C4-2B (cell line): ENCODE measurements around the gene FHIT.

Experiments
- ZFX ChIP-seq: fragments of 450-650 bp; IDR thresholded peaks from 2 replicates; pipeline ENCODE4 v1.6.1; 2017
- TF ChIP-seq, protein P1 (sequence below): fragments of 450-650 bp; conservative IDR thresholded peaks from 2 replicates; pipeline ENCODE4 v1.5.1; 2017; ENCODE audit warnings: mild to moderate bottlenecking

DNA sequence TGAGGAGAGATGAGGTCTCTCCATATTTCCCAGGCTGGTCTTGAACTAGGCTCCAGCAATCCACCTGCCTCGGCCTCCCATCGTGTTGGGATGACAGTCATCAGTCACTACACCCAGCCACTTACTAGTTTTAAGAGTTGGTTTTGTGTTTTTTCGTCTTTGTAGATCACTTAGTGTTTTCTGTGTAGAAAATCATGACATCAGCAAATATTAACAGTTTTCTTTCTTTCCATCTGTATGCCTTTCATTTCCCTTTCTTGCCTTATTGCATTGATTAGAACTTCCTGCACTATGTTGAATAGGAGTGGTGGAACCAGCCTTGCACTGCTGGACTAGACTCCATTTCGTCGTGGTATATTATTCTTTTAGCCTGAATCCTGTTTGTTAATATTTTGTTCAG lies 415.5 kb downstream of the FHIT start:
- TF ChIP-seq, protein P1, sequence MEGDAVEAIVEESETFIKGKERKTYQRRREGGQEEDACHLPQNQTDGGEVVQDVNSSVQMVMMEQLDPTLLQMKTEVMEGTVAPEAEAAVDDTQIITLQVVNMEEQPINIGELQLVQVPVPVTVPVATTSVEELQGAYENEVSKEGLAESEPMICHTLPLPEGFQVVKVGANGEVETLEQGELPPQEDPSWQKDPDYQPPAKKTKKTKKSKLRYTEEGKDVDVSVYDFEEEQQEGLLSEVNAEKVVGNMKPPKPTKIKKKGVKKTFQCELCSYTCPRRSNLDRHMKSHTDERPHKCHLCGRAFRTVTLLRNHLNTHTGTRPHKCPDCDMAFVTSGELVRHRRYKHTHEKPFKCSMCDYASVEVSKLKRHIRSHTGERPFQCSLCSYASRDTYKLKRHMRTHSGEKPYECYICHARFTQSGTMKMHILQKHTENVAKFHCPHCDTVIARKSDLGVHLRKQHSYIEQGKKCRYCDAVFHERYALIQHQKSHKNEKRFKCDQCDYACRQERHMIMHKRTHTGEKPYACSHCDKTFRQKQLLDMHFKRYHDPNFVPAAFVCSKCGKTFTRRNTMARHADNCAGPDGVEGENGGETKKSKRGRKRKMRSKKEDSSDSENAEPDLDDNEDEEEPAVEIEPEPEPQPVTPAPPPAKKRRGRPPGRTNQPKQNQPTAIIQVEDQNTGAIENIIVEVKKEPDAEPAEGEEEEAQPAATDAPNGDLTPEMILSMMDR = no peak
- TF ChIP-seq ZFX = no peak
